Right atrium auricular region (tissue), 2 donors: ENCODE data around the gene LURAP1L. TPM values are rescaled to one million over a fixed set of nuclear protein-coding genes. Genes with fewer than 3 reads are reported as not detected.

ENCODE experiments used
- DNase-seq: peaks from one replicate; pipeline ENCODE4 v3.0.0-alpha.2; 2019; ENCODE audit warnings: low spot score
- H3K27ac ChIP-seq, 2 donors: fragments of 200-600 bp; sonication (generic); 1 replicate in 1 of 2; 2 replicates in 1 of 2; pipeline ENCODE4 v1.5.1; 2016 to 2019
- H3K27me3 ChIP-seq, 2 donors: fragments of 200-600 bp; sonication (generic); one replicate each; pipeline versions ENCODE4 v1.5.1 to v1.6.0; 2017 to 2019
- H3K36me3 ChIP-seq: fragments of 200-600 bp; sonication (generic); one replicate; pipeline ENCODE4 v1.5.1; 2016
- H3K4me1 ChIP-seq, 2 donors: fragments of 200-600 bp; sonication (generic); one replicate each; pipeline versions ENCODE4 v1.5.1 to v1.6.0; 2017 to 2019
- H3K4me3 ChIP-seq, 2 donors: fragments of 200-600 bp; sonication (generic); 1 replicate in 1 of 2; 2 replicates in 1 of 2; pipeline ENCODE4 v1.5.1; 2017 to 2019; ENCODE audit warnings: mild to moderate bottlenecking in 1 of 2, moderate library complexity in 1 of 2
- H3K9me3 ChIP-seq, 2 donors: fragments of 200-600 bp; sonication (generic); one replicate each; pipeline ENCODE4 v1.5.1; 2019
- total RNA-seq, 2 donors: library from RNA; depleted of rRNA; stranded (reverse); fragments of >200 nt; gene quantifications; one replicate each; pipeline ENCODE4 v1.1.0, GENCODE V29; 2016
- TF ChIP-seq, protein P1 (sequence below), 2 donors: fragments of 200-600 bp; sonication (generic); IDR thresholded peaks; one replicate each; pipeline ENCODE4 v1.5.1; 2019; ENCODE audit warnings: antibody characterized with exemption in 2 of 2

Gene LURAP1L
- total RNA-seq, 2 donors from 2014 or later: 2.7 to 2.8 TPM

DNA sequence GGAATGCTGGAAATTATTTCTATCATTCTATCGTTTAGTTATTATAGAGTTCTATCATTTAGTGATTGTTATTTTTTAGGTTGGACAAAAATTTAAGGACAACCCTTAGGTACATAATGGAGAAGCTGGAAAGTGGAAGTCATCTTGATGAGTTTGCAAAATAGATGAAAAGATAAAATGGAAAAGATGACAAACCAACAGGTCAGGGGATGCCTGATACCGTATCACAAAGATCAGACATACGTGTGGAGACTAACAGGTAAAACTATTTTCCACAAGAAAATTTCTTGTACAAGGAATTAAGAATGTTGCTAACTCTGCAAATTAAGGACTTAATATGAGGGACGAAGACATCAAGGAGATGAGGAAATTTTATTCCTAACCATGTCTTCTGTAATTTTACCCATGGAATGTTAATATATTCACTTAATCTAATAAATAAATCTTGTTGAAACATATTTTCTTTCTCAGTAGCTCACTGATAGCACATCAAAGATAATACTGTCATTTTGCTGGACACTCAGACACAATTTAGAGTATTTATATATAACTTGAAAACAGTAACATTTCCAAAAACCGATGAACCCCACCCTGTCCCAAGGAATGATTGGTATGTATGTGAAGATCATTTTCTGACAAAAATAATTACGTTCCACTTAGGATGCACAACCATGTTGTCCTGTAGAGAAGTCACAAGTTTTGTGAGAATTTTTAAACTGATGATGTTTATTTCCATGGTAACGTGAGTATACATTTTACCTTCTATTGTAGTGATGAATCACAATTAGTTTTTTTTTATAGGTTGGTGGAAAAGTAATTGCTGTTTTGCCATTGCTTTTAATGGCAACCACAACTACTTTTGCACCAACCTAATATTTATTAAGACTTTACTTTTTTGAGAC, 2.6 kb downstream of the LURAP1L start:
- H3K27ac ChIP-seq: peak overlapping the region; percentile 84 to 90
- no peaks in the 10 kb centered on the region for H3K36me3 ChIP-seq
- no peaks in the 10 kb centered on the region for H3K4me1 ChIP-seq

DNA sequence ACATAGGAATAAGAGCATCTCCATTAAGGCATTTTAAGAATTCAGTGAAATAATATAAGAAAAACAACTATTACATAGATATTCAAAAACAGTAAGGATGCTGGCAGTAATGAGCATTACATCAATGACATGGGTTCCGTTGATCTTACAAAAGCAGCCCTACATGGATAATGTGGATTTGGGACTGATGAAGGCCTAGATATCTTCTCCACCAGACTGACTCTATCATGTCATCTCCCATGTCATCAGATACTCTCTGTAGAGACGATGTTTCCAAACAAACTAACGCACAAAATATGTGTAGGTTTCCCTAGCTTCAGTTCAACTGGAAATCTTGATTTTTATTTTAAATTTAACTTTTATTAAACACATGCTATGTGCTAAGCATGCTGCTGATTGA, 3.6 kb downstream of the LURAP1L start:
- no peak overlapping the region for H3K4me3 ChIP-seq
- TF ChIP-seq, protein P1, sequence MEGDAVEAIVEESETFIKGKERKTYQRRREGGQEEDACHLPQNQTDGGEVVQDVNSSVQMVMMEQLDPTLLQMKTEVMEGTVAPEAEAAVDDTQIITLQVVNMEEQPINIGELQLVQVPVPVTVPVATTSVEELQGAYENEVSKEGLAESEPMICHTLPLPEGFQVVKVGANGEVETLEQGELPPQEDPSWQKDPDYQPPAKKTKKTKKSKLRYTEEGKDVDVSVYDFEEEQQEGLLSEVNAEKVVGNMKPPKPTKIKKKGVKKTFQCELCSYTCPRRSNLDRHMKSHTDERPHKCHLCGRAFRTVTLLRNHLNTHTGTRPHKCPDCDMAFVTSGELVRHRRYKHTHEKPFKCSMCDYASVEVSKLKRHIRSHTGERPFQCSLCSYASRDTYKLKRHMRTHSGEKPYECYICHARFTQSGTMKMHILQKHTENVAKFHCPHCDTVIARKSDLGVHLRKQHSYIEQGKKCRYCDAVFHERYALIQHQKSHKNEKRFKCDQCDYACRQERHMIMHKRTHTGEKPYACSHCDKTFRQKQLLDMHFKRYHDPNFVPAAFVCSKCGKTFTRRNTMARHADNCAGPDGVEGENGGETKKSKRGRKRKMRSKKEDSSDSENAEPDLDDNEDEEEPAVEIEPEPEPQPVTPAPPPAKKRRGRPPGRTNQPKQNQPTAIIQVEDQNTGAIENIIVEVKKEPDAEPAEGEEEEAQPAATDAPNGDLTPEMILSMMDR (IDR thresholded peaks at IDR 0.05): no peak
- peaks cover under 1 to 10% of the 10 kb centered on the region in 2 donors for H3K9me3 ChIP-seq
- no peaks in the 10 kb centered on the region for H3K36me3 ChIP-seq
- H3K27ac ChIP-seq: peak overlapping the region in 1 of 2 donors; percentile 90
- H3K4me1 ChIP-seq: no peaks in the 10 kb centered on the region
- no peaks in the 10 kb centered on the region for H3K27me3 ChIP-seq
- DNase-seq: no peak

More for the DNA sequence above, 2.6 kb downstream of the LURAP1L start:
- Histone ChIP-seq H3K4me3 (peak overlapping the region; percentile 75 to 79), H3K27me3 (no peaks in the 10 kb centered on the region), H3K9me3 (peaks cover 0 to under 1% of the 10 kb centered on the region in 2 donors)
- TF ChIP-seq, protein P1 (IDR thresholded peaks at IDR 0.05): no peak
- DNase-seq: no peak

DNA sequence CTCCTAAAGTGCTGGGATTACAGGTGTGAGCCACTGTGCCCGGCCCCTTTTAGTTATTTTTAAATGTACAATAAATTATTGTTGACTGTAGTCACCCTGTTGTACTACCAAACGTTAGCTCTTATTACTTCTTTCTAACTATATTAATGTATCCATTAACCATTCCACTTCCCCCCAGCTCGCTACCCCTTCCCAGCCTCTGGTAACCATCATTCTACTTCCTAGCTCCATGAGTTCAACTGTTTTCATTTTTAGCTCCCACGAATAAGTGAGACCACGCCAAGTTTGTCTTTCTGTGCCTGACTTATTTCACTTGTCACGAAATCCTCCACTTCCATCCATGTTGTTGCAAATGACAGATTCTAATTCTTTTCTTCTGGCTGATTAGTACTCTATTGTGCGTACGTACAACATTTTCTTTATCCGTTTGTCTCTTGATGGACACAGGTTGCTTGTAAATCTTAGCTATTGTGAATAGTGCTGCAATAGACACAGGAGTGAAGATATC, 6.5 kb downstream of the LURAP1L start:
- Histone ChIP-seq H3K4me3 (no peak overlapping the region), H3K9me3 (peaks cover 4 to 14% of the 10 kb centered on the region in 2 donors), H3K27me3 (no peaks in the 10 kb centered on the region), H3K27ac (no peak overlapping the region), H3K4me1 (peaks cover 0 to 12% of the 10 kb centered on the region in 2 donors), H3K36me3 (no peaks in the 10 kb centered on the region)
- DNase-seq: no peak
- TF ChIP-seq, protein P1 (IDR thresholded peaks at IDR 0.05): no peak

DNA sequence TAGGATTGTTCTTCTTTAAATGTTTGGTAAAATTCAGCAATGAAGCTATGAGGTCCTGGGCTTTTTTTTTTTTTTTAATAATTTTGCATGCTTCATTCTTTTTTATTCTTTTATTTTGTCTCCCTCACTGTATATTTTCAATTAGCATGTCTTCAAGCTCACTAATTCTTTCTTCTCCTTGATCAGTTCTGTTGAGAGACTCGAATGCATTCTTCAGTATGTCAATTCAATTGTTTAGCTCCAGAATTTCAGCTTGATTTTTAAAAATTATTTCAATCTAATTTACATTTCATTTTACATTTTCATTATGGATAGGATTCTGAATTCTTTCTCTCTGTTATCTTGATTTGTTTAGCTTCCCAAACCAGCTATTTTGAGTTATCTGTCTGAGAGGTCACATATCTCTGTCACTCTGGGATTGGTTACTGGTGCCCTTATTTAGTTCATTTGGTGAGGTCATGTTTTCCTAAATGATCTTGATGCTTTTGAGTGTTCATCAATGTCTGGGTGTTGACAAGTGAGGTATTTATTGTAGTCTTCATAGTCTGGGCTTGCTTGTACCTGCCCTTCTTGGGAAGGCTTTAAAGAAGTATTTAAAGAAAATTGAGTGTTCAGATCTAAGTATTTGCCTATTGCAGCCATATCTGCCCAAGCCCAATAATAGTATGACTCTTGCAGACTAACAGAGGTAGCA, 9.1 kb downstream of the LURAP1L start:
- peaks cover 4 to 14% of the 10 kb centered on the region in 2 donors for H3K9me3 ChIP-seq
- peak overlapping the region in 1 of 2 donors; percentile 15 for H3K27ac ChIP-seq
- no peak overlapping the region for H3K4me3 ChIP-seq
- H3K27me3 ChIP-seq: no peaks in the 10 kb centered on the region
- TF ChIP-seq, protein P1 (IDR thresholded peaks at IDR 0.05): no peak
- peaks cover 0 to 12% of the 10 kb centered on the region in 2 donors for H3K4me1 ChIP-seq
- H3K36me3 ChIP-seq: no peaks in the 10 kb centered on the region
- DNase-seq: no peak

DNA sequence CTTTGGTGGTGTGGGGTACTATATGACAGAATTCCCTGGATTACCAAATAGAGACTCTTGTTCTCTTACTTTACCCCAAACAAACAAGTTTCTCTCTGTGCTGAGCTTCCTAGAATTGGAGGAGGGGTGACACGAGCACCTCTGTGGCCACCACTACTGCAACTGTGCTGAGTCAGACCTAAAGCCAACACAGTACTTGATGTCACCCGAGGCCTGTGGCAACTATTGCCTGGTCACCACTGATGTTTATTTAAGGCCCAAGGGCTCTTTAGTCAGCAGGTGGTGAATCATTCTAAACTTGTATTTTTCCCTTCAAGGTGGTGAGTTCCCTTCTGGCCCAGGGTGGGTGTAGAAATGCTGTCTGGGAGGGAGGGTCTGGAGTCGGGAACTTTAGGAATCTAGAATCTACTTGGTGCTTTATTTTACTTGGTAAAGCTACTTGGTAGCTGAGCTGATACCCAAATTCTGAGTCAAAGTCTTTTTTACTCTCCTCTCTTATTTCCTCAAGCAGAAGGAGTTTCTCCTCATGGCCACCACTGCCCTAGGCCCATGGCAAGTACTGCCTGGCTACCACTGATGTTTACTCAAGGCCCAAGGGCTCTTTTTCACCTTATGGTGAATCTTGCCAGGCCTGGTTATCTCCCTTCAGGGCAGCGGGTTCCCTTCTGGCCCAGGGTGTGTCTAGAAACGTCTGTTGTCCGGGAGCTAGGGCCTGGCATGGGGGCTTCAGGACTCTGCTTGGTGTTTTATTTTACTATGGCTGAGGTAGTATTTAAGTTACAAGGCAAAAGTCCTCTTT, 9.8 kb downstream of the LURAP1L start:
- H3K9me3 ChIP-seq: peaks cover 4 to 14% of the 10 kb centered on the region in 2 donors
- no peaks in the 10 kb centered on the region for H3K27me3 ChIP-seq
- H3K36me3 ChIP-seq: no peaks in the 10 kb centered on the region
- H3K27ac ChIP-seq: peak overlapping the region; percentile 33 to 50
- peak; percentile 60 for DNase-seq
- H3K4me3 ChIP-seq: no peak overlapping the region
- H3K4me1 ChIP-seq: peaks cover 0 to 12% of the 10 kb centered on the region in 2 donors
- TF ChIP-seq, protein P1 (IDR thresholded peaks at IDR 0.05): no peak
